BE2C (cell line): ENCODE results near the gene MAPKAP1.

Experiments used
- DNase-seq: peaks from one replicate; pipeline ENCODE4 v3.0.0-alpha.2; 2020
- H3K27me3 ChIP-seq: fragments of 250-450 bp; sonication (Bioruptor Pico); 2 replicates; pipeline ENCODE4 v1.5.1; 2020; ENCODE audit warnings: mild to moderate bottlenecking
- H3K36me3 ChIP-seq: fragments of 250-450 bp; sonication (Bioruptor Pico); 2 replicates; pipeline ENCODE4 v1.5.1; 2020; ENCODE audit warnings: mild to moderate bottlenecking
- H3K4me1 ChIP-seq: fragments of 250-450 bp; sonication (Bioruptor Pico); 2 replicates; pipeline ENCODE4 v1.5.1; 2020
- H3K4me3 ChIP-seq: 2 replicates; pipeline ENCODE4 v1.5.1; 2011; ENCODE audit warnings: low read depth, low read length
- H3K9me3 ChIP-seq: fragments of 250-450 bp; sonication (Bioruptor Pico); 2 replicates; pipeline ENCODE4 v1.5.1; 2020
- TF ChIP-seq, protein P1 (sequence below): IDR thresholded peaks from 2 replicates; pipeline ENCODE4 v1.5.1; 2012; ENCODE audit warnings: mild to moderate bottlenecking, low read depth, low read length

The MAPKAP1 gene

DNA sequence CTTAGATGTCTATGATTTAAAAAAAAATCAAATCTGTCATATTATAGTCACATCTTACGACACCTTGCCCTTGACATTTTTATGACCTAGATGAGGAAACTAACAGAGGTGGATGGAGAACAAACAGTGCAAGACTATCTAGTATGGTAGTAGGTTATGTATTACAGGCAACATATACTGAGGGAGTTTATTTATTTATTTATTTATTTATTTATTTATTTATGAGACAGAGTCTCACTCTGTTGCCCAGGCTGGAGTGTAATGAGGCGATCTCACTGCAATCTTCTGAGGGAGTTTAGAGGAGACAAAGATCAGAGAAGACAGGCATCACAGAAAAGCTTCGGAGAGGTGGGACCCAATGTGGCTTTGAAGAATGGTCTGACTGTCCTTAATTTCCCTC lies 35.6 kb upstream of the MAPKAP1 start:
- H3K4me1 ChIP-seq, result no peaks in the 10 kb centered on the region
- H3K9me3 ChIP-seq, result no peaks in the 10 kb centered on the region
- no peaks in the 10 kb centered on the region for H3K27me3 ChIP-seq
- no peaks in the 10 kb centered on the region for H3K36me3 ChIP-seq
- DNase-seq, result no peak
- no peak overlapping the region for H3K4me3 ChIP-seq
- TF ChIP-seq, protein P1, sequence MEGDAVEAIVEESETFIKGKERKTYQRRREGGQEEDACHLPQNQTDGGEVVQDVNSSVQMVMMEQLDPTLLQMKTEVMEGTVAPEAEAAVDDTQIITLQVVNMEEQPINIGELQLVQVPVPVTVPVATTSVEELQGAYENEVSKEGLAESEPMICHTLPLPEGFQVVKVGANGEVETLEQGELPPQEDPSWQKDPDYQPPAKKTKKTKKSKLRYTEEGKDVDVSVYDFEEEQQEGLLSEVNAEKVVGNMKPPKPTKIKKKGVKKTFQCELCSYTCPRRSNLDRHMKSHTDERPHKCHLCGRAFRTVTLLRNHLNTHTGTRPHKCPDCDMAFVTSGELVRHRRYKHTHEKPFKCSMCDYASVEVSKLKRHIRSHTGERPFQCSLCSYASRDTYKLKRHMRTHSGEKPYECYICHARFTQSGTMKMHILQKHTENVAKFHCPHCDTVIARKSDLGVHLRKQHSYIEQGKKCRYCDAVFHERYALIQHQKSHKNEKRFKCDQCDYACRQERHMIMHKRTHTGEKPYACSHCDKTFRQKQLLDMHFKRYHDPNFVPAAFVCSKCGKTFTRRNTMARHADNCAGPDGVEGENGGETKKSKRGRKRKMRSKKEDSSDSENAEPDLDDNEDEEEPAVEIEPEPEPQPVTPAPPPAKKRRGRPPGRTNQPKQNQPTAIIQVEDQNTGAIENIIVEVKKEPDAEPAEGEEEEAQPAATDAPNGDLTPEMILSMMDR, result no peak

DNA sequence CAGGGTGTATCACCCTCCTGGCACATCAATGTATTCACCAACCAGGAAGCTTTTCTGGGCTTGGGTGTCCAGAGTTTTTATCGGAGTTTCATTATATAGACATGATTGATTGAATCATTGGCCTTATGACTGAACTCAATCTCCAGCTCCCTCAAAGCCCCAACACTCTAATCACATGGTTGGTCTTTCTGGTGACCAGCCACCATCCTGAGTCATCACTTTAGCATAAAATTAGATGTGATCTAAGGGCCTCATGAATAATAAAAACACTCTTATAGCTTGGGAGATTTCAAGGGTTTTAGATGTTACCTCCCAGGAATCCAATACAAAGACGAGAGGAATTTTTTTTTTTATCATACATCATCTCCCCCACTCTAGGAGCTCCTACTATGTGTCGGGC lies 32.4 kb upstream of the MAPKAP1 start:
- no peak overlapping the region for H3K4me3 ChIP-seq
- H3K27me3 ChIP-seq, result no peaks in the 10 kb centered on the region
- H3K36me3 ChIP-seq, result no peaks in the 10 kb centered on the region
- no peaks in the 10 kb centered on the region for H3K4me1 ChIP-seq
- DNase-seq, result no peak
- H3K9me3 ChIP-seq, result no peaks in the 10 kb centered on the region
- TF ChIP-seq, protein P1, result no peak

DNA sequence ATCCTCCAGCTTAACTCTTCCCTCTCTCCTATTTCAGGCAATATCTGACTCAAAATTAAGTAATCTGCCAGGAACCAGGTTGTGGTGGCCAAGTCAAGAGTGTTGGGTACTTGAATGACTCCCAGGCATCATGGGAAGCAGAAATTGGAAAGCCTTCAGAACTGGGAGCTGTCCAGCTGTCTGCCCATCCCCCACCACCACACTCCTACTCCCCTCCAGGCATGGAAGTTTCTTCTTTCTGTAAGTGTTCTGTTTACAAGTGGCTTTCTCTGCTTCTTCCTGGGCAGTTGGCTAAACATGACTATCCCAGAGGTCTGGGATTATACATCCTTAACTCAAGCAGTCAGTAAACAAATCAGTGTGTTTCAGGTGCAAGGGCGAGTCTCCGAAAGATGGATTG lies 25.6 kb upstream of the MAPKAP1 start:
- TF ChIP-seq, protein P1, result no peak
- no peaks in the 10 kb centered on the region for H3K27me3 ChIP-seq
- H3K4me3 ChIP-seq, result no peak overlapping the region
- no peaks in the 10 kb centered on the region for H3K4me1 ChIP-seq
- no peaks in the 10 kb centered on the region for H3K36me3 ChIP-seq
- H3K9me3 ChIP-seq, result no peaks in the 10 kb centered on the region
- no peak for DNase-seq

DNA sequence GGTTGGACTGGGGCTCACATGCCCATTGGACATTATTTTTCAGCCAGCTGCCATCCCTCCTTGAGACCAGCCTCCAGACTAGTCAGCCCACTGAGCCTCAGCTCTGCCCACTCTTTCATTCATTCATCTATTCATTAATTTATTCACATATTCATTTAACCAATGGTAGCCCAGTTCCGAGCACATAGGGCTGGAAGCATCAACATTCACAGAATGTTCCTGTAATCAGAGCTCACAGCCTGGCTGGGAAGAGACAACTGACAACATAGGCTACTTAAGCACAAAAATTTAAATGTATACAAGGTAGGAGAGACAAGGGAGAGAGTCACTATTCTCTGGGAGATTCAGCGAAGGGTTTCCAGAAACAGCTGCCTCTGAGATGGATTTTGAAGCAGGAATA lies 23.2 kb upstream of the MAPKAP1 start:
- no peak for DNase-seq
- TF ChIP-seq, protein P1, result no peak
- H3K36me3 ChIP-seq, result no peaks in the 10 kb centered on the region
- no peaks in the 10 kb centered on the region for H3K4me1 ChIP-seq
- H3K27me3 ChIP-seq, result no peaks in the 10 kb centered on the region
- no peak overlapping the region for H3K4me3 ChIP-seq
- no peaks in the 10 kb centered on the region for H3K9me3 ChIP-seq

DNA sequence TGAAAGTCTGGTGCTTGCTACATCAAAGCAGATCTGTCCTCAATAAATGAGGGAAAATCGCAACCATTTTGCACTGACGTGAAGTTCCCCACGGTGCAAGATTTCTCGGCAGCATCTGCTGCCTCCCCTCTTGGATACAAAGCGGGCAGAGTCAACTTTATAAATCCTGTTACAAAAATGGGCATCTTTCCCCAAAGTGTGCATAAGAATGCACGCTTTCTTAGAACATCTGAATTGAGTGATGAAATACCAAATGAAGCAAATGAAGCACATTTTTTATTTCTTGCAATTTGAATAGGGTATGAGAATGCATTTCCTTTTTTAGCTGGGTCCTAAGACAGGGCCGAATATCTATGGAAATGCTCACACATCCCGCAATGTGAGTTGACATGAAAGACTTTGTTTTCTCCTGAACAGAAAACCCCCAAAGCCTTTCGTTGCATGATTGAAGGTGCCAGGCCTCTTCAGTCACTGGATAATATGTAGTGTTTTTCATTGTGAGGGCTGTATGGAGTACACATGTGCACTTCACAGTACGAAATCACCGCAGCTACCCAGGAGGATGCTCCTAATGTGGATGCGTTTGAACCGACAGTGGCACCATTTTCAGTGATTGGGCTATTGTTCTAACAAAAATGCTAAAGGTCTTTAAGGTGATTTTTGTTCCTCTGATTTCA lies 19.6 kb upstream of the MAPKAP1 start:
- Histone ChIP-seq H3K36me3 (no peaks in the 10 kb centered on the region), H3K27me3 (no peaks in the 10 kb centered on the region), H3K4me3 (no peak overlapping the region), H3K9me3 (no peaks in the 10 kb centered on the region), H3K4me1 (no peaks in the 10 kb centered on the region)
- TF ChIP-seq, protein P1, result no peak
- DNase-seq, result no peak

DNA sequence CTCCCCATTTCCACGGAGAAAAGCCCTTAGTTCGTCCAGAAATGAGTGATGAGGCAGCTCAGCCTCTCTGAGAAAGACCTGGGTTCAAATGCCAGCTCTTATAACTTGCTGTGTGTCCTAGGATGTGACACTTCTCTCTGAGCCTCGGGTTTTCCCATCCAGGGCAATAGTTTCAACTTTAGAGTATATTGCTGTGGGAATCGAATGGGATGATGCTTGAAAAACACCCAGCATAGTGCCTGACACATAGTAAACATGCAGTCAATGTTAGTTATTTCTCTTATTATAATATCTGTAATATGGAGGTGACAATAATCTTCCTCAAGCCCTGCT lies 430 bp upstream of the MAPKAP1 start:
- Histone ChIP-seq H3K27me3 (no peaks in the 10 kb centered on the region), H3K9me3 (no peaks in the 10 kb centered on the region), H3K4me3 (peak overlapping the region; percentile 91), H3K4me1 (peaks cover 2% of the 10 kb centered on the region; the same call in 1 of the 2 replicates), H3K36me3 (no peaks in the 10 kb centered on the region)
- no peak for DNase-seq
- TF ChIP-seq, protein P1, result no peak
